HepG2 (cell line): ENCODE measurements around the gene APPBP2.
"Not testable (repeated sequence)": the region's sequence is repeated elsewhere in the genome, so short reads cannot be mapped to it uniquely, and the experiment has no call there.

Experiments
- GTF2F1 ChIP-seq: fragments of 150-350 bp; IDR thresholded peaks from 2 replicates; pipeline ENCODE4 v1.6.1; 2014; ENCODE audit warnings: low read length
- HDAC6 ChIP-seq: fragments of 200-600 bp; sonication (generic); IDR thresholded peaks from 2 replicates; pipeline ENCODE4 v1.7.0; 2017; ENCODE audit warnings: mild to moderate bottlenecking, antibody characterized with exemption, low read length, low read depth
- HNRNPUL1 ChIP-seq: fragments of 200-400 bp; formaldehyde crosslinking; IDR thresholded peaks from 2 replicates; pipeline ENCODE4 v1.6.1; 2017; ENCODE audit warnings: low read depth, mild to moderate bottlenecking, low read length, moderate library complexity
- MAFK ChIP-seq, 2 experiments: IDR thresholded peaks in 1 of 2; conservative IDR thresholded peaks in 1 of 2; 2 replicates each; pipeline ENCODE4 v1.6.1; 2011; ENCODE audit warnings: improper control_type of control experiment in 2 of 2, low read length in 2 of 2
- MTF2 ChIP-seq: sonication (generic); formaldehyde crosslinking; IDR thresholded peaks from 2 replicates; pipeline ENCODE4 v1.5.0; 2020; ENCODE audit warnings: missing genetic modification reagents, borderline replicate concordance
- POLR2AphosphoS5 ChIP-seq: IDR thresholded peaks from 2 replicates; pipeline ENCODE4 v1.6.1; 2012; ENCODE audit warnings: low read depth, low read length
- PRDM10 ChIP-seq: sonication (generic); formaldehyde crosslinking; IDR thresholded peaks from 2 replicates; pipeline ENCODE4 v1.4.0; 2020; ENCODE audit warnings: low read depth, missing genetic modification reagents
- PRMT3 ChIP-seq: sonication (generic); formaldehyde crosslinking; IDR thresholded peaks from 2 replicates; pipeline ENCODE4 v1.8.1; 2022; ENCODE audit warnings: low read depth, mild to moderate bottlenecking, moderate library complexity, missing genetic modification reagents, borderline replicate concordance
- RXRA ChIP-seq: sonication (generic); formaldehyde crosslinking; IDR thresholded peaks from 2 replicates; pipeline ENCODE4 v1.5.1; 2020; ENCODE audit warnings: missing genetic modification reagents
- ZBTB38 ChIP-seq: sonication (generic); formaldehyde crosslinking; IDR thresholded peaks from 2 replicates; pipeline ENCODE4 v1.5.1; 2020; ENCODE audit warnings: mild to moderate bottlenecking, missing genetic modification reagents
- ZNF33A ChIP-seq: sonication (generic); formaldehyde crosslinking; IDR thresholded peaks from 2 replicates; pipeline ENCODE4 v1.5.1; 2020; ENCODE audit warnings: missing genetic modification reagents, mild to moderate bottlenecking, moderate library complexity, borderline replicate concordance
- TF ChIP-seq, protein P1 (sequence below): sonication (generic); formaldehyde crosslinking; IDR thresholded peaks from 2 replicates; pipeline ENCODE4 v1.5.0; 2020; ENCODE audit warnings: mild to moderate bottlenecking, missing genetic modification reagents, moderate library complexity
- TF ChIP-seq, protein P2 (sequence below): sonication (generic); formaldehyde crosslinking; IDR thresholded peaks from 2 replicates; pipeline ENCODE4 v1.9.0; 2021; ENCODE audit warnings: missing genetic modification reagents, borderline replicate concordance

DNA sequence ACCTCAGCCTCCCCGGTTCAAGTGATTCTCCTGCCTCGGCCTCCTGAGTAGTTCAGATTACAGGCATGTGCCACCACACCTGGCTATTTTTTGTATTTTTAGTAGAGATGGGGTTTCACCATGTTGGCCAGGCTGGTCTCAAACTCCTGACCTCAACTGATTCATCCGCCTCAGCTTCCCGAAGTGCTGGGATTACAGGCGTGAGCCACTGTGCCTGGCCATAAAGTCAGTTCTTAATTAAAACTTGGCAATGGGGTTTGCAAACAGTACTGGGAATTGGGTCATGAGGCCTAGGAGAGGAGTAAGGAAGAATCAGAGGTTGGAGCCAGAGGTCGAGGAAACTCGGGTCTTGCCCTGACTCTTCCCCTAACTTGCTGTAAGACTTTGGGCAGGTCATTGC lies 95.5 kb downstream of the APPBP2 start:
- TF ChIP-seq MAFK (conservative IDR thresholded peaks at IDR 0.05 in 1 of 2, IDR thresholded peaks at IDR 0.05 in 1 of 2; ENCODE audit: low read length in 2 of 2); ZNF33A (CRISPR knock-in tag); ZBTB38 (CRISPR knock-in tag); HDAC6; RXRA (CRISPR knock-in tag); HNRNPUL1; GTF2F1; POLR2AphosphoS5; PRDM10 (CRISPR knock-in tag); PRMT3 (CRISPR knock-in tag); MTF2 (CRISPR knock-in tag): not testable (repeated sequence)
- TF ChIP-seq, protein P1, sequence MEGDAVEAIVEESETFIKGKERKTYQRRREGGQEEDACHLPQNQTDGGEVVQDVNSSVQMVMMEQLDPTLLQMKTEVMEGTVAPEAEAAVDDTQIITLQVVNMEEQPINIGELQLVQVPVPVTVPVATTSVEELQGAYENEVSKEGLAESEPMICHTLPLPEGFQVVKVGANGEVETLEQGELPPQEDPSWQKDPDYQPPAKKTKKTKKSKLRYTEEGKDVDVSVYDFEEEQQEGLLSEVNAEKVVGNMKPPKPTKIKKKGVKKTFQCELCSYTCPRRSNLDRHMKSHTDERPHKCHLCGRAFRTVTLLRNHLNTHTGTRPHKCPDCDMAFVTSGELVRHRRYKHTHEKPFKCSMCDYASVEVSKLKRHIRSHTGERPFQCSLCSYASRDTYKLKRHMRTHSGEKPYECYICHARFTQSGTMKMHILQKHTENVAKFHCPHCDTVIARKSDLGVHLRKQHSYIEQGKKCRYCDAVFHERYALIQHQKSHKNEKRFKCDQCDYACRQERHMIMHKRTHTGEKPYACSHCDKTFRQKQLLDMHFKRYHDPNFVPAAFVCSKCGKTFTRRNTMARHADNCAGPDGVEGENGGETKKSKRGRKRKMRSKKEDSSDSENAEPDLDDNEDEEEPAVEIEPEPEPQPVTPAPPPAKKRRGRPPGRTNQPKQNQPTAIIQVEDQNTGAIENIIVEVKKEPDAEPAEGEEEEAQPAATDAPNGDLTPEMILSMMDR (CRISPR knock-in tag) = not testable (repeated sequence)
- TF ChIP-seq, protein P2, sequence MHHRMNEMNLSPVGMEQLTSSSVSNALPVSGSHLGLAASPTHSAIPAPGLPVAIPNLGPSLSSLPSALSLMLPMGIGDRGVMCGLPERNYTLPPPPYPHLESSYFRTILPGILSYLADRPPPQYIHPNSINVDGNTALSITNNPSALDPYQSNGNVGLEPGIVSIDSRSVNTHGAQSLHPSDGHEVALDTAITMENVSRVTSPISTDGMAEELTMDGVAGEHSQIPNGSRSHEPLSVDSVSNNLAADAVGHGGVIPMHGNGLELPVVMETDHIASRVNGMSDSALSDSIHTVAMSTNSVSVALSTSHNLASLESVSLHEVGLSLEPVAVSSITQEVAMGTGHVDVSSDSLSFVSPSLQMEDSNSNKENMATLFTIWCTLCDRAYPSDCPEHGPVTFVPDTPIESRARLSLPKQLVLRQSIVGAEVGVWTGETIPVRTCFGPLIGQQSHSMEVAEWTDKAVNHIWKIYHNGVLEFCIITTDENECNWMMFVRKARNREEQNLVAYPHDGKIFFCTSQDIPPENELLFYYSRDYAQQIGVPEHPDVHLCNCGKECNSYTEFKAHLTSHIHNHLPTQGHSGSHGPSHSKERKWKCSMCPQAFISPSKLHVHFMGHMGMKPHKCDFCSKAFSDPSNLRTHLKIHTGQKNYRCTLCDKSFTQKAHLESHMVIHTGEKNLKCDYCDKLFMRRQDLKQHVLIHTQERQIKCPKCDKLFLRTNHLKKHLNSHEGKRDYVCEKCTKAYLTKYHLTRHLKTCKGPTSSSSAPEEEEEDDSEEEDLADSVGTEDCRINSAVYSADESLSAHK = not testable (repeated sequence)
